HEK293 (cell line): ENCODE results near the gene PITPNB.

Source experiments
- CTCF ChIA-PET: fragments of 350-600 bp; formaldehyde crosslinking; extraction: SDS; loops from one replicate; lab custom pipeline; 2021; ENCODE audit warnings: antibody characterized with exemption; lab: Yijun Ruan, JAX
- POLR2A ChIA-PET: fragments of 300-600 bp; formaldehyde crosslinking; extraction: SDS; loops from one replicate; lab custom pipeline; 2020; ENCODE audit warnings: antibody characterized with exemption, inconsistent platforms; lab: Yijun Ruan, JAX
- H3K27ac ChIP-seq: fragments of 200-500 bp; sonication (Bioruptor generic); 2 replicates; pipeline ENCODE4 v1.5.1; 2014; ENCODE audit warnings: low read depth, low read length, control low read depth, inconsistent platforms; ENCODE audit errors: extremely low read depth
- H3K36me3 ChIP-seq, 2 experiments: fragments of 200-500 bp in 1 of 2; sonication (Bioruptor generic) in 1 of 2; 1 replicate in 1 of 2; 2 replicates in 1 of 2; pipeline ENCODE4 v1.5.1; 2014 to 2017; ENCODE audit warnings: inconsistent platforms in 2 of 2, low read length in 2 of 2; ENCODE audit not compliant: control insufficient read depth in 2 of 2, insufficient read depth in 1 of 2
- H3K4me1 ChIP-seq: fragments of 200-500 bp; sonication (Bioruptor generic); 2 replicates; pipeline ENCODE4 v1.5.1; 2014; ENCODE audit warnings: mild to moderate bottlenecking, low read length, inconsistent platforms; ENCODE audit not compliant: control insufficient read depth, insufficient read depth
- H3K4me3 ChIP-seq: 2 replicates; pipeline ENCODE4 v1.5.1; 2011; ENCODE audit warnings: low read depth, mild to moderate bottlenecking, control low read depth, low read length, moderate library complexity
- H3K9me3 ChIP-seq: fragments of 200-500 bp; sonication (Bioruptor generic); 2 replicates; pipeline ENCODE4 v1.5.1; 2014; ENCODE audit warnings: low read depth, low read length, inconsistent platforms; ENCODE audit not compliant: control insufficient read depth, insufficient read depth
- AEBP2 ChIP-seq: fragments of 450-650 bp; formaldehyde crosslinking; IDR thresholded peaks from 2 replicates; pipeline ENCODE4 v1.5.1; 2016; ENCODE audit warnings: missing biosample characterization, missing genetic modification characterization, borderline replicate concordance
- BCL6B ChIP-seq: fragments of 450-650 bp; formaldehyde crosslinking; IDR thresholded peaks from 2 replicates; pipeline ENCODE4 v1.5.1; 2017; ENCODE audit warnings: missing biosample characterization, missing genetic modification characterization
- GLI4 ChIP-seq: fragments of 450-650 bp; formaldehyde crosslinking; IDR thresholded peaks from 2 replicates; pipeline ENCODE4 v1.5.1; 2016; ENCODE audit warnings: missing biosample characterization, missing genetic modification characterization
- GLIS1 ChIP-seq: fragments of 450-650 bp; formaldehyde crosslinking; IDR thresholded peaks from 2 replicates; pipeline ENCODE4 v1.5.1; 2016; ENCODE audit warnings: missing biosample characterization, missing genetic modification characterization
- HOXA7 ChIP-seq: sonication (generic); formaldehyde crosslinking; IDR thresholded peaks from 2 replicates; pipeline ENCODE4 v1.8.1; 2022; ENCODE audit warnings: missing genetic modification reagents, borderline replicate concordance
- HOXD13 ChIP-seq: sonication (generic); formaldehyde crosslinking; IDR thresholded peaks from 2 replicates; pipeline ENCODE4 v1.8.0; 2022; ENCODE audit warnings: missing genetic modification reagents, borderline replicate concordance
- KLF17 ChIP-seq: fragments of 450-650 bp; formaldehyde crosslinking; IDR thresholded peaks from 2 replicates; pipeline ENCODE4 v1.5.1; 2016; ENCODE audit warnings: missing biosample characterization, missing genetic modification characterization
- SP3 ChIP-seq: fragments of 450-650 bp; formaldehyde crosslinking; IDR thresholded peaks from 2 replicates; pipeline ENCODE4 v1.5.1; 2016; ENCODE audit warnings: missing biosample characterization, missing genetic modification characterization
- ZEB2 ChIP-seq: fragments of 450-650 bp; formaldehyde crosslinking; IDR thresholded peaks from 2 replicates; pipeline ENCODE4 v1.5.1; 2016; ENCODE audit warnings: missing biosample characterization, missing genetic modification characterization
- ZNF184 ChIP-seq: fragments of 450-650 bp; IDR thresholded peaks from 2 replicates; pipeline ENCODE4 v1.5.1; 2018; ENCODE audit warnings: missing biosample characterization, mild to moderate bottlenecking, missing genetic modification characterization
- ZNF2 ChIP-seq: fragments of 450-650 bp; formaldehyde crosslinking; IDR thresholded peaks from 2 replicates; pipeline ENCODE4 v1.5.1; 2016; ENCODE audit warnings: missing biosample characterization, missing genetic modification characterization
- ZNF214 ChIP-seq: fragments of 450-650 bp; formaldehyde crosslinking; IDR thresholded peaks from 2 replicates; pipeline ENCODE4 v1.5.1; 2017; ENCODE audit warnings: missing biosample characterization, mild to moderate bottlenecking, missing genetic modification characterization, borderline replicate concordance
- ZNF26 ChIP-seq: fragments of 450-650 bp; formaldehyde crosslinking; IDR thresholded peaks from 2 replicates; pipeline ENCODE4 v1.5.1; 2016; ENCODE audit warnings: missing biosample characterization, missing genetic modification characterization
- ZNF274 ChIP-seq, 2 experiments: fragments of 200-500 bp in 1 of 2; fragments of 450-650 bp in 1 of 2; sonication (Bioruptor generic) in 1 of 2; formaldehyde crosslinking in 1 of 2; IDR thresholded peaks; 2 replicates each; pipeline versions ENCODE4 v1.5.1 to v1.6.1; 2014 to 2016; ENCODE audit warnings: borderline replicate concordance in 1 of 2, inconsistent platforms in 1 of 2, low read length in 1 of 2, missing biosample characterization in 1 of 2, missing genetic modification characterization in 1 of 2
- ZNF341 ChIP-seq: fragments of 450-650 bp; formaldehyde crosslinking; IDR thresholded peaks from 2 replicates; pipeline ENCODE4; 2016; ENCODE audit warnings: low read depth, missing biosample characterization, missing genetic modification characterization
- ZNF394 ChIP-seq: fragments of 450-650 bp; formaldehyde crosslinking; IDR thresholded peaks from 2 replicates; pipeline ENCODE4 v1.5.1; 2016; ENCODE audit warnings: missing biosample characterization, missing genetic modification characterization, mild to moderate bottlenecking, moderate library complexity, borderline replicate concordance
- ZNF398 ChIP-seq: fragments of 450-650 bp; formaldehyde crosslinking; IDR thresholded peaks from 2 replicates; pipeline ENCODE4 v1.5.1; 2017; ENCODE audit warnings: missing biosample characterization, missing genetic modification characterization
- ZNF404 ChIP-seq: fragments of 450-650 bp; formaldehyde crosslinking; IDR thresholded peaks from 2 replicates; pipeline ENCODE4 v1.5.1; 2017; ENCODE audit warnings: missing biosample characterization, missing genetic modification characterization
- ZNF48 ChIP-seq: fragments of 450-650 bp; formaldehyde crosslinking; IDR thresholded peaks from 2 replicates; pipeline ENCODE4 v1.5.1; 2016; ENCODE audit warnings: missing biosample characterization, missing genetic modification characterization
- ZNF549 ChIP-seq: fragments of 450-650 bp; IDR thresholded peaks from 2 replicates; pipeline ENCODE4 v1.5.1; 2018; ENCODE audit warnings: missing biosample characterization, missing genetic modification characterization, mild to moderate bottlenecking, inconsistent platforms, moderate library complexity
- ZNF558 ChIP-seq: fragments of 450-650 bp; formaldehyde crosslinking; IDR thresholded peaks from 2 replicates; pipeline ENCODE4 v1.5.1; 2016; ENCODE audit warnings: missing biosample characterization, missing genetic modification characterization
- ZNF561 ChIP-seq: fragments of 450-650 bp; IDR thresholded peaks from 2 replicates; pipeline ENCODE4 v1.5.1; 2018; ENCODE audit warnings: missing biosample characterization, missing genetic modification characterization, borderline replicate concordance
- ZNF596 ChIP-seq: fragments of 450-650 bp; IDR thresholded peaks from 2 replicates; pipeline ENCODE4 v1.5.0; 2018; ENCODE audit warnings: missing biosample characterization, mild to moderate bottlenecking, missing genetic modification characterization, moderate library complexity
- ZNF610 ChIP-seq: fragments of 450-650 bp; formaldehyde crosslinking; IDR thresholded peaks from 2 replicates; pipeline ENCODE4 v1.5.1; 2016; ENCODE audit warnings: missing biosample characterization, missing genetic modification characterization, borderline replicate concordance
- ZNF707 ChIP-seq: fragments of 450-650 bp; formaldehyde crosslinking; IDR thresholded peaks from 2 replicates; pipeline ENCODE4 v1.5.1; 2016; ENCODE audit warnings: missing biosample characterization, missing genetic modification characterization
- ZNF747 ChIP-seq: fragments of 450-650 bp; formaldehyde crosslinking; IDR thresholded peaks from 2 replicates; pipeline ENCODE4 v1.5.1; 2016; ENCODE audit warnings: missing biosample characterization, missing genetic modification characterization
- ZSCAN23 ChIP-seq: fragments of 450-650 bp; formaldehyde crosslinking; IDR thresholded peaks from 2 replicates; pipeline ENCODE4 v1.5.1; 2016; ENCODE audit warnings: missing biosample characterization, missing genetic modification characterization

The PITPNB gene

GRCh38 chr22:27905653-27906052 is 13.4 kb downstream of the PITPNB start (continued):
- TF ChIP-seq GLIS1 (tag by site-specific recombination), result no peak
- no peak for TF ChIP-seq AEBP2 (tag by site-specific recombination)
- no peak for TF ChIP-seq HOXD13 (CRISPR knock-in tag)
- no peak for TF ChIP-seq ZSCAN23 (tag by site-specific recombination)
- TF ChIP-seq ZNF596 (tag by site-specific recombination), result no peak
- no peak for TF ChIP-seq ZNF26 (tag by site-specific recombination)
- no peak for TF ChIP-seq ZNF394 (tag by site-specific recombination)
- no peak for TF ChIP-seq GLI4 (tag by site-specific recombination)
- TF ChIP-seq ZNF561 (tag by site-specific recombination), result no peak
- TF ChIP-seq BCL6B, result no peak
- TF ChIP-seq ZNF341 (tag by site-specific recombination), result no peak
- no peak for TF ChIP-seq ZNF48
- TF ChIP-seq ZNF404 (tag by site-specific recombination), result no peak

DNA sequence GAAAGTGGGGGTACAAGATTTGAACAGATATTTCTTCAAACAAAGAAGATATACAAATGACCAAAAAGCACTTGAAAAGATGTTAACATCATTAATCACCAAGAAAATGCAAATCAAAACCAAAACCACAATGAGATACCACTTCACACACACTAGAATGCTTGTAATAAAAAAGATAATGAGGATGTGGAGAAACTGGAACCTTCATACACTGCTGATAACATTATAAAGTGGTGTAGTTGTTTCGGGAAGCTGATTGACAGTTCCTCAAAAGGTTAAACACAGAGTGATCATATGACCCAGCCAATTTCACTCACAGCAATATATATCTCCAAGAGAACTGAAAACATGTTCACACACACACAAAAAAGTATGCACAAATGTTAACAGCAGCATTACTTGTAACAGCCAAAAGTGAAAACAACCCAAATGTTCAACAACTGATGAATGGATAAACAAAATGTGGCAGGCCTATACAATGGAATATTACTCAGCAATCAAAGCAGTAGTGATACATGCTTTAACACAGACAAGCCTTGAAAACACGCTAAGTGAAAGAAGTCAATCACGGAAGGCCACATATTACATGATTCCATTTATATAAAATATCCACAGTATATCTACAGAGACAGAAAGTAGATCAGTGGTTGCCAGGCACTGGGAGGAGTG is 15.1 kb downstream of the PITPNB start:
- no peak overlapping the region for H3K4me3 ChIP-seq
- H3K27ac ChIP-seq, result no peak overlapping the region
- CTCF ChIA-PET, result interaction anchor here (0.6 to 0.7 kb wide), 2 partner anchors 184 to 725 kb away, joined by 4 to 6 read pairs; no protein-coding TSS in a partner anchor
- H3K36me3 ChIP-seq, result peaks cover 62 to 73% of the 10 kb centered on the region in 2 experiments
- POLR2A ChIA-PET, result interaction anchor here (3.0 kb wide), 1 partner anchor 16 kb away, joined by 10 read pairs; the partner anchor contains the start of gene PITPNB
- H3K9me3 ChIP-seq, result no peaks in the 10 kb centered on the region
- no peaks in the 10 kb centered on the region for H3K4me1 ChIP-seq
- no peak for TF ChIP-seq ZNF549 (tag by site-specific recombination)
- no peak for TF ChIP-seq ZEB2 (tag by site-specific recombination)
- no peak for TF ChIP-seq ZNF707
- TF ChIP-seq ZNF184 (tag by site-specific recombination), result no peak
- no peak for TF ChIP-seq ZNF2
- TF ChIP-seq KLF17, result no peak
- no peak for TF ChIP-seq ZNF274 (IDR thresholded peaks at IDR 0.05; ENCODE audit: low read length)
- no peak for TF ChIP-seq ZNF274 (tag by site-specific recombination; IDR thresholded peaks at IDR 0.05; ENCODE audit: borderline replicate concordance)
- TF ChIP-seq ZNF558 (tag by site-specific recombination), result no peak
- TF ChIP-seq ZNF610 (tag by site-specific recombination), result no peak
- TF ChIP-seq HOXA7, result no peak
- no peak for TF ChIP-seq AEBP2 (tag by site-specific recombination)
- TF ChIP-seq HOXD13 (CRISPR knock-in tag), result no peak
- no peak for TF ChIP-seq SP3
- TF ChIP-seq ZNF747, result no peak
- no peak for TF ChIP-seq ZNF214 (tag by site-specific recombination)
- no peak for TF ChIP-seq ZNF398
